Ovary (tissue), 3 donors: Measurements from ENCODE around the gene PLXNA2.

Experiments used
- CTCF ChIP-seq, 3 donors: fragments of 450-650 bp in 2 of 3; fragments of 200-600 bp in 1 of 3; IDR thresholded peaks; one replicate each; pipeline versions ENCODE4 v1.5.1 to v1.8.0; 2016 to 2022; ENCODE audit warnings: antibody characterized with exemption in 3 of 3, mild to moderate bottlenecking in 1 of 3
- EP300 ChIP-seq: sonication (generic); formaldehyde crosslinking; IDR thresholded peaks from one replicate; pipeline ENCODE4 v1.6.1; 2017; ENCODE audit warnings: antibody characterized with exemption
- POLR2A ChIP-seq: fragments of 450-650 bp; IDR thresholded peaks from one replicate; pipeline ENCODE4 v1.6.1; 2017; ENCODE audit warnings: antibody characterized with exemption, mild to moderate bottlenecking, moderate library complexity
- donor health status: DM: no; HTN: no; CAD: no.

GRCh38 chr1:208235356-208235981, 8.7 kb downstream of the PLXNA2 start:
- TF ChIP-seq CTCF (IDR thresholded peaks at IDR 0.05) (no peak), POLR2A (no peak), EP300 (no peak)
